ENCODE data around the gene CFAP119.

The CFAP119 gene

DNA sequence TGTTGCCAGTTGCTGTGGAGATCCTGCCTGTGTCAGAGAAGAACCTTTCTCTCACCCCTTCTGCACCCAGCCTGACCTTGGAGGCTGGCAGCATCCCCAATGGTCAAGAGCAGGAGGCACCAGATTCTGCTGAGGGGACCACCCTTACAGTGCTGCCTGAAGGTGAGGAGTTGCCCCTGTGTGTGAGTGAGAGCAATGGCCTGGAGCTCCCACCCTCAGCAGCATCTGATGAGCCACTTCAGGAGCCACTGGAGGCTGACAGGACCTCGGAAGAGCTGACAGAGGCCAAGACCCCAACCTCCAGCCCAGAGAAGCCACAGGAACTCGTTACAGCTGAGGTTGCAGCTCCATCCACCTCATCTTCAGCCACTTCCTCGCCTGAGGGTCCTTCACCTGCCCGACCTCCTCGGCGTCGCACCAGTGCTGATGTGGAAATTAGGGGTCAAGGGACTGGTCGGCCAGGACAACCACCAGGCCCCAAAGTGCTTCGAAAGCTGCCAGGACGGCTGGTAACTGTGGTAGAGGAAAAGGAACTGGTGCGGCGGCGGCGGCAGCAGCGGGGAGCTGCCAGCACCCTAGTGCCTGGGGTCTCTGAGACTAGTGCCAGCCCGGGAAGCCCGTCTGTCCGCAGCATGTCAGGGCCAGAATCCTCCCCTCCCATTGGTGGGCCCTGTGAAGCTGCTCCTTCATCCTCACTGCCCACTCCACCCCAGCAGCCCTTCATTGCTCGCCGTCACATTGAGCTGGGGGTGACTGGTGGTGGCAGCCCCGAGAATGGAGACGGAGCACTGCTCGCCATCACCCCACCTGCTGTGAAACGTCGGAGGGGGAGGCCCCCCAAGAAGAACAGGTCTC lies 23.8 kb downstream of the CFAP119 start:
- no peak for DNase-seq

DNA sequence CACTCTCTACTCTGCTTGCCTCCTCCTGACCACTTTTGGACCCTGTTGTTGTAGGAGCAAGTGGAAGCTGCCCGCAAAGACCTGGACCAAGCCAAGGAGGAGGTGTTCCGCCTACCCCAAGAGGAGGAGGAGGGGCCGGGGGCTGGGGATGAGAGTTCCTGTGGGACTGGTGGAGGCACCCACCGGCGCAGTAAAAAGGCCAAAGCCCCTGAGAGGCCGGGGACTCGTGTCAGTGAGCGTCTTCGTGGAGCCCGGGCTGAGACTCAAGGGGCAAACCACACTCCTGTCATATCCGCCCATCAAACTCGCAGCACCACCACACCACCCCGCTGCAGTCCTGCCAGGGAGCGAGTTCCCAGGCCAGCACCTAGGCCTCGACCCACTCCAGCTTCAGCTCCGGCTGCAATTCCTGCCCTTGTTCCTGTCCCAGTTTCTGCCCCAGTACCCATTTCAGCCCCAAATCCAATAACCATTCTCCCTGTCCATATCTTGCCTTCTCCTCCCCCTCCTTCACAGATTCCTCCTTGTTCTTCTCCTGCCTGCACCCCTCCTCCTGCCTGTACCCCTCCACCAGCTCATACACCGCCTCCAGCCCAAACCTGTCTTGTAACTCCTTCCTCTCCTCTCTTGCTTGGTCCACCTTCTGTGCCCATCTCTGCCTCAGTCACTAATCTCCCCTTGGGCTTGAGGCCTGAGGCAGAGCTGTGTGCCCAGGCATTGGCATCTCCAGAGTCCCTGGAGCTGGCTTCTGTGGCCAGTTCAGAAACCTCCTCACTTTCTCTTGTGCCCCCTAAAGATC lies 24.7 kb downstream of the CFAP119 start:
- DNase-seq, result no peak

DNA sequence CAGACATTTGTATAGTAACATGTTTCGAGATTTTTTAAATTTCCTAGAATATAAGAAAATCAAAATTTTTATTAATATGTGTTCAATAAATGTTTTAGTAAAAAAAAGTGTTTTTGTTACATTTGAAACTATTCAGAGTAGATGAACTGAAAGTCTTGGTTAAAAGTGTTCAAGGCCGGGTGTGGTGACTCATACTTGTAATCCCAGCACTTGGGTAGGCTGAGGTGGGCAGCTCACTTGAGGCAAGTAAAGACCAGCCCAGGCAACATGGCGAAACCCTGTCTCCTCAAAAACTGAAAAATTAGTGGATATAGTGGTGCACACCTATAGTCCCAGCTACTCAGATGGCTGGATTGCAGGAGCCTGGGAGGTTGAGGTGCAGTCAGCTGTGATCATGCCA lies 30.5 kb downstream of the CFAP119 start:
- DNase-seq, result no peak

DNA sequence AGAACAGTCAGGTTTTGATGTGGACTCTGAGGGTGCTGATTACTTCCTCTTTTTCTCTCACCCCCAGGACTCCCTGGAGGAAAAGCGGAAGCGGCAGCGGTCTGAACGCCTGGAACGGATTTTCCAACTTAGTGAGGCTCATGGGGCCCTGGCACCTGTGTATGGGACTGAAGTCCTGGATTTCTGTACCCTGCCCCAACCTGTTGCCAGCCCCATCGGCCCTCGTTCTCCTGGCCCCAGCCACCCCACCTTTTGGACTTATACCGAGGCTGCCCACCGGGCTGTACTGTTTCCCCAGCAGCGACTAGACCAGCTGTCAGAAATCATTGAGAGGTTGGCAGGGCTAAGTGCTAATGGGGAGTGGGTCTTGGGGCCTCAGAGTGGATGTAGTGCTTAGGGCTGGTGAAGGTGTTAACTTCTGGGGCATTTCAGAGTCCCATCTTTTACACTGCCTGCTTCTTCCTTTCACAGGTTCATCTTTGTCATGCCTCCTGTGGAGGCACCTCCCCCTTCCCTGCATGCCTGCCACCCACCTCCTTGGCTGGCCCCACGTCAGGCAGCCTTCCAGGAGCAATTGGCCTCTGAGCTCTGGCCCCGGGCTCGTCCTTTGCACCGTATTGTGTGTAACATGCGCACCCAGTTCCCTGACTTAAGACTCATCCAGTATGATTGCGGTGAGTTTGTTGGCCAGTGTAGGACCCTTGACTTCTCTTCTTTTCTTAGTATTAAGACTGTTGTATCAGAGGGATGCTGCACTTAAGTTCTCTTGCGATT lies 32.8 kb downstream of the CFAP119 start:
- DNase-seq, result no peak

DNA sequence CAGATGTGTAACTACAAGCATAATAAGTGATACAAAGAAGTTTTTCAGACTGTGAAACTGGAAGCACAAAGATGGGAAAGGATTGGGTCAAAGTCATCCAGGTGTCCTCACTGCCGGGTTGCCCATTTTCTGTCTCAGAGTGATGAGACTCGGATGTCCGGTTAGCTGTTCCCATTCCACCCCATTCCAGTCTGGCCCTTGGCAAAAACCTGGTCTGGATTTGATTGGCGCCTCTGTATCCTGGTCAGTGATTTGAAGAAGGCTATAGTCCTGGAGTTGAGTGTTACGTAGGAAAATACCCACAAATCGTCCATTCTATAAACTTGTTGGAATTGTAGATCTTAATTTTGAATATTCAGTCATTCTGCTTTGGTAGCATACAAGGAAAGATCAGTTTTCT lies 33.5 kb downstream of the CFAP119 start:
- no peak for DNase-seq

DNA sequence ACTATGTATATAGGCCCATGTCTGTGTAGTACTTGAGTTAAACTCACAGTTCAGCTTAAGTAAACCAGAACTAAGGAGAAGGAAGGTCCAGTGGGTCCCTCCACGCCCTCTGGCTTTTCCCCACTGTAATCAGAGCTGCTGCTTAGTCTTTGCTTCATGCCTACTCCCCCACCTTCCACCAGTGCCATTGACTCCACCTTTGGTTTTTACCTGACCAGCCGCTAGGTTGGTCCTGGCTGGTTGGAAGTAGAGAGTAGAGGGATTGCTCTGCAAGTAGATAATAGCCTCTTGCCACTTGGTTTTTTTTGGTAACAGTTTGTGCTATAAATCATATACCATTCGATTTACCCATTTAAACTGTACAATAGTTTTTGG lies 36.5 kb downstream of the CFAP119 start:
- DNase-seq, result no peak

DNA sequence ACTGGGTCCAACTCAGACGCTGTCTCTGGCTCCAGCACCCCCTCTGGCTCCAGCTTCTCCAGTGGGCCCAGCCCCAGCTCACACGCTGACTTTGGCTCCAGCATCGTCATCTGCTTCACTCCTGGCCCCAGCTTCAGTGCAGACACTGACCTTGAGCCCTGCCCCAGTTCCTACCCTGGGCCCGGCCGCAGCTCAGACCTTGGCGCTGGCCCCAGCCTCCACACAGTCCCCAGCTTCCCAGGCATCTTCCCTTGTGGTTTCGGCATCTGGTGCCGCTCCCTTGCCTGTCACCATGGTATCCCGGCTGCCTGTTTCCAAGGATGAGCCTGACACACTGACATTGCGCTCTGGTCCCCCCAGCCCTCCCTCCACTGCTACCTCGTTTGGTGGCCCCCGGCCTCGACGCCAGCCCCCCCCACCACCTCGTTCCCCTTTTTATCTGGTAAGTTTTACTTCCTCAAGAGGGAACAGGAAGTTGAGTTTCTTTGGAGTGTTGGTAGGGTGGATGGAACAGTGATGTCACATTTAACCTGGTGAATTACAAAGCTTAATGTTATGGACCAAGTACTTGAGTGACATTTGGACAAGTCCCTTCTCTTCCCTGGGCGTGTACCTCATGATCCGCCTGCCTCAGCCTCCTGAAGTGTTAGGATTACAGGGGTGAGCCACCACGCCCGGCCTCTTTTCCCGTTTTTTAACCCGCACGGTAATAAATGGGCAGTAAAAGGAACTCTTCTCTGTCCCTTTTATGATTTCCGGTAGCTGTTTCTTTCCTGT lies 37.0 kb downstream of the CFAP119 start:
- DNase-seq, result no peak

DNA sequence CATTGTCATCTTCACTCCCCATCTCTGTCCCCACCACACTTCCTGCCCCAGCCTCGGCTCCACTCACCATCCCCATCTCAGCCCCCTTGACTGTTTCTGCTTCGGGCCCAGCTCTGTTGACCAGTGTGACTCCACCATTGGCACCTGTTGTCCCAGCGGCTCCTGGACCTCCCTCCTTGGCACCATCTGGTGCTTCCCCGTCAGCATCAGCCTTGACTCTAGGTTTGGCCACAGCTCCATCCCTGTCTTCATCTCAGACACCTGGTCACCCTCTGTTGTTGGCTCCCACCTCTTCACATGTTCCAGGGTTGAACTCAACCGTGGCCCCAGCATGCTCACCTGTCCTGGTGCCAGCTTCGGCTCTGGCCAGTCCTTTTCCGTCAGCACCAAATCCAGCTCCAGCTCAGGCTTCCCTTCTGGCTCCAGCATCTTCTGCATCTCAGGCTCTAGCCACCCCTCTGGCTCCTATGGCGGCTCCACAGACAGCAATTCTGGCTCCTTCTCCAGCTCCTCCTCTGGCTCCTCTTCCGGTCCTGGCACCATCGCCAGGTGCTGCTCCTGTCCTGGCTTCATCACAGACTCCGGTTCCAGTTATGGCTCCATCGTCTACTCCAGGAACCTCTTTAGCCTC lies 38.0 kb downstream of the CFAP119 start:
- DNase-seq, result no peak

DNA sequence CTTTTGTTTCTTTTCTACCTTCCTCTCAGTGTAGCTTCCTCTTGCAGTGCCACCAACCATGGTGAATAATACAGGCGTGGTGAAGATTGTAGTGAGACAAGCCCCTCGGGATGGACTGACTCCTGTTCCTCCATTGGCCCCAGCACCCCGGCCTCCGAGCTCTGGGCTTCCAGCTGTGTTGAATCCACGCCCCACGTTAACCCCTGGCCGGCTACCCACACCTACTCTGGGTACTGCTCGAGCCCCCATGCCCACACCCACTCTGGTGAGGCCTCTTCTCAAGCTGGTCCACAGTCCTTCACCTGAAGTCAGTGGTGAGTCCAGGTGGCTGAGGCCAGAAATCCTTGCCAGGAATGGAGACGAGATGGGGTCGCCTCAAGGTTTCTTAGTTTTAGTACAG lies 38.9 kb downstream of the CFAP119 start:
- DNase-seq, result no peak

DNA sequence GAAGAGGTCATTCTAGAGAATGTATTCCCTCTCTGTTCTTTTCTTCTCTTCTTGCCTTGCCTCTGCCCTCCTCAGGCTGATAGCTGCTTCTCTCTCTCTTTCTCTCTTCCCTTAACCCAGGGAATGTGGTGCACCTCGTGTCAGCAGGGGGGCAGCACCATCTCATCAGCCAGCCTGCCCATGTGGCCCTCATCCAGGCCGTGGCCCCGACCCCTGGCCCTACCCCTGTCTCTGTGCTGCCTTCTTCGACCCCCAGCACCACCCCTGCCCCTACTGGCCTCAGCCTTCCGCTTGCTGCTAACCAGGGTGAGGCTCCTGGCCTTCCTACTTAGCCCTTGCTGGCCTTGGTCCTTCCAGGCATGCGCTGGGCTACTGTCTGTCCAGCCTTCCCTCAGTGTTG lies 39.4 kb downstream of the CFAP119 start:
- no peak for DNase-seq

DNA sequence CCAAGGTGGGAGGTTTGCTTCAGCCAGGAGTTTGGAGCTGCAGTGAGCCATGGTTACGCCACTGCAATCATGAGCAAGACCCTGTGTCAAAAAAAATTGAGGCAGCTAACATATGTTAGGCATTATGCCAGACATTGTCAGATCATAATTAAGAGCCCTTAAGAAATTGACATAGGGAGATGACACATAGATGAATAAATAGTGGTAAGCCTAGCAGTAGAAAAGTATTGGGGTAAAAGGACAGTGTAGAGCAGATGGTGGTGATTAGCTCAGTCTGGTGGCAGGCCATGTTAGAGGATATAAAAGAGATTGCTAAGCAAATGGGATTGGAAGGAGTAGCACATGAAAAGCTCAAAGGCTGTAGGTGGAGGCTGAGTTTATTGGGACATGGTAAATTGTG lies 40.3 kb downstream of the CFAP119 start:
- DNase-seq, result no peak

DNA sequence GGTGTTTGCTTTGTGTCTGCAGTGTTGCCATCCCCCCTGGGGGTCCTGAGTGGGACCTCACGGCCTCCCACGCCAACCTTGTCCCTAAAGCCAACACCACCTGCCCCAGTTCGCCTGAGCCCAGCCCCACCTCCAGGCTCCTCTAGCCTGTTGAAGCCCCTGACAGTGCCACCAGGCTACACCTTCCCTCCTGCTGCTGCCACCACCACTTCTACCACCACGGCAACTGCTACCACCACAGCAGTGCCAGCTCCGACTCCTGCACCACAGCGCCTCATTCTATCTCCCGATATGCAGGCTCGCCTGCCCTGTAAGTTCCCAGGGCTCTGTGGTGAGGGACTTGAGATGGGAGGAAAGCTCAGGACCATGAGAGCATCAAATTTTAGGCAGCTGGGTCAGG lies 40.7 kb downstream of the CFAP119 start:
- DNase-seq, result no peak

DNA sequence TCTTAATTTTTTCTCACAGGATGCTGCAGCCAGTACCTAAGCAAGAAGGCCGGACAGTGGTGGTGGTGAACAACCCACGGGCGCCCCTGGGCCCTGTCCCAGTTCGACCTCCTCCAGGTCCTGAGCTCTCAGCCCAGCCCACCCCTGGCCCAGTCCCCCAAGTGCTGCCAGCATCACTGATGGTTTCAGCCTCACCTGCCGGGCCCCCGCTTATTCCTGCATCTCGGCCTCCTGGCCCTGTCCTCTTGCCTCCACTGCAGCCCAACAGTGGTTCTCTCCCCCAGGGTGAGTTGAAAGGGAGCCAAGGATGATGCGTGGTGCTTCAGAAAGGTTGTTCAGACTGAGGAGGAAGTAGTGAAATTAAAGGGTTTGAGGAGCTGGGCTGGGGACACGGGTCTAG lies 41.2 kb downstream of the CFAP119 start:
- DNase-seq, result no peak

DNA sequence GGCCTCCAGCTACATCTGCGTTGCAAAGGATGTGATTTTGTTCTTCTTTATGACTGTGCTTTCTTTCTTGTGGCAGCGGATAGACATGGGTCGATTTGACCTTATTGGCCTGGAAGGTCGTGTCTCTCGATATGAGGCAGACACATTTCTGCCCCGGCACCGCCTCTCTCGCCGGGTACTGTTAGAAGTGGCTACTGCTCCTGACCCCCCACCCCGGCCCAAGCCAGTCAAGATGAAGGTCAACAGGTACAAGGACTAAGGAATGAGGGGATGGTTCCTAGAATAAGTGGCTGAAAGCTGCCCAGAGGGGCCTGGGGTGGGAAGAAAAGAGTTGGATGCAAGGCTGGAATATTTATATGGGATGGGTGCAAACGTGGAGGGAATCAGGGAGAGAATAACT lies 41.8 kb downstream of the CFAP119 start:
- DNase-seq, result no peak

DNA sequence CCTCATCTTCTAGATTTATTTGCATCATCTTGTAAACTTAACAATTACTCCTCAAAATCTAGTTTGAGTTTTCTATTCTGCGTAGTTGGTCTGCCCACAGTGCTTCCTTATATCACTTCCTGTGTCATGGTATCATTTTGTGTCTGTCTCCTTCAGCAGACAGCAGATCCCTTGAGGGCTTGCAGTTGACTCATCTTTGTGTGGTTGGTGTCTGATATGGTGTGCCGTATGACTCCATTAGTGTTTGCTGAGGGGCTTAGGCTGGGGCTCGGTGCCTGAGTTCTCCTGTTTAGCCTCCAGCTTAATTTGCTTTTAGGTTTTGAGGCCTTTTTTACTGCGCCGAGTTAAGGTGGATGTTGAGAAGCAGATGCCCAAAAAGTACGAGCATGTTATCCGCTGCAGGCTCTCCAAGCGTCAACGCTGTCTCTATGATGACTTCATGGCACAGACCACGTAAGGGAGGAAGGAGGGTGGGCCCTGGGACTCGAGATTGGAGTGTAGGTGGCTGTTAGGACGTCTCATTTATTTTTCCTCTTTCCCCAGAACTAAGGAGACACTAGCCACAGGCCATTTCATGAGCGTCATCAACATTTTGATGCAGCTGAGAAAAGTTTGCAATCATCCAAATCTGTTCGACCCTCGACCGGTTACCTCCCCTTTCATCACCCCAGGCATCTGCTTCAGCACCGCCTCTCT lies 46.0 kb downstream of the CFAP119 start:
- DNase-seq, result peak; percentile 10

DNA sequence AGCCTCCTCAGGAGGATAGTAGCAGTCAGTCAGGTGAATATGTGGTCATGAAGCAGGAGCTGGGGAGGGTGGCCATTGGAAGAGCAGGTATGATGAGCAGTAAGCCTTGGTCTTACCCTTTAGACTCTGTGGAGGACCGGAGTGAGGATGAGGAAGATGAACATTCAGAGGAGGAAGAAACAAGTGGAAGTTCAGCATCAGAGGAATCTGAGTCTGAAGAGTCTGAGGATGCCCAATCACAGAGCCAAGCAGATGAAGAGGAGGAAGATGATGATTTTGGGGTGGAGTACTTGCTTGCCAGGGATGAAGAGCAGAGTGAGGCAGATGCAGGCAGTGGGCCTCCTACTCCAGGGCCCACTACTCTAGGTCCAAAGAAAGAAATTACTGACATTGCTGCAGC lies 50.1 kb downstream of the CFAP119 start:
- DNase-seq, result no peak

DNA sequence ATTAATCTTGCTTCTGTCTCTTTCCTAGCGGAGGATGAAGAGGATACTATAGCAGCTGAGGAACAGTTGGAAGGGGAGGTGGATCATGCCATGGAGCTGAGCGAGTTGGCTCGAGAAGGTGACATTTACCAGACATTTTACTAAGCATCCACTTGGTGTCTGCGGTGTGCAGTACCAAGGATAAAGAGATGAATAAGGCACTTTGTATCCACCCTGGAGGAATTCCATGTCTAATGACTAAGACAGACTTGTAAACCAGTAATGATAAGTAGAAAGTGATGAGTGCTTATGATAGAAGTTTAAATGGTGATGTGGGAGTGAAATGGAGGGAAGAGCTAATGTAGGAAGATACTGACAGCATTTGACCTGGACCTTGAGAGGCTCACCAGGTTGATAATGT lies 50.9 kb downstream of the CFAP119 start:
- no peak for DNase-seq
